HepG2 (cell line): Measurements from ENCODE around the gene DGUOK.

ENCODE experiments used
- CTCF ChIP-seq: sonication (generic); formaldehyde crosslinking; IDR thresholded peaks from 2 replicates; pipeline ENCODE4 v1.5.0; 2020; ENCODE audit warnings: mild to moderate bottlenecking, missing genetic modification reagents, moderate library complexity
- FOXJ3 ChIP-seq: sonication (generic); formaldehyde crosslinking; IDR thresholded peaks from 2 replicates; pipeline ENCODE4 v1.4.0; 2020; ENCODE audit warnings: missing genetic modification reagents, mild to moderate bottlenecking, borderline replicate concordance
- FOXK2 ChIP-seq: fragments of 450-650 bp; IDR thresholded peaks from 2 replicates; pipeline ENCODE4 v1.6.1; 2016
- FOXP4 ChIP-seq: sonication (generic); formaldehyde crosslinking; IDR thresholded peaks from 2 replicates; pipeline ENCODE4 v1.4.0; 2020; ENCODE audit warnings: missing genetic modification reagents
- GATAD1 ChIP-seq: IDR thresholded peaks from 2 replicates; pipeline ENCODE4 v1.6.1; 2016; ENCODE audit warnings: missing genetic modification reagents, missing compliant biosample characterization
- PHF21A ChIP-seq: sonication (generic); formaldehyde crosslinking; IDR thresholded peaks from 2 replicates; pipeline ENCODE4 v1.5.0; 2020; ENCODE audit warnings: mild to moderate bottlenecking, missing genetic modification reagents
- RBM39 ChIP-seq: fragments of 200-400 bp; formaldehyde crosslinking; IDR thresholded peaks from one replicate; pipeline ENCODE4 v1.6.1; 2018; ENCODE audit warnings: antibody characterized with exemption, mild to moderate bottlenecking, low read depth, low read length; ENCODE audit not compliant: poor library complexity, severe bottlenecking
- TF ChIP-seq, protein P1 (sequence below): sonication (generic); formaldehyde crosslinking; IDR thresholded peaks from 2 replicates; pipeline ENCODE4 v1.5.0; 2020; ENCODE audit warnings: missing genetic modification reagents
- TF ChIP-seq, protein P2 (sequence below): sonication (generic); formaldehyde crosslinking; conservative IDR thresholded peaks from 2 replicates; pipeline ENCODE4 v1.4.0; 2020; ENCODE audit warnings: missing genetic modification reagents

DNA sequence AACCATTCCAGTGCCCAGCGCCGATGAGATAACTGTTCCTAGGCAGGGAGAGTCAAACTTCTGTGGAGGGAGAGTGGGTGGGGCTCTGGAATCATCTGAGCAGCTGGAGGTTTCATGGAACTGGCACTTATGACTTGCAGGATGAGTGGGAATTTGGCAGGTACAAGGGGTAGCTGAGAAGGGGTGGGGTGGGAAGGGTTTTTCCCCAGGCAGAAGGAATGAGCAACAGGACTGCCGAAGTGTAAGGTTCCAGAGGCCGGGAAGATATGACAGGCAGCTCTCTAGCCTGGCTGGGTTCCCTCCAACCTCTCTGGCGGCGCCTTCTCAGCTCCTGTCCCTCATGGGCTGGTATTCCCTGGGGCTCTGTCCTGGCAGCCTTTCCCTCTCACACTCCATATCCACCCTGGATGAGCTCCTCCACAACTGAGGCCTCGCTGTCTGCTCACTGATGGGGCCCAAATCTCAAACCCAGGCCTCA, 55.5 kb downstream of the DGUOK start:
- TF ChIP-seq FOXK2 (no peak), GATAD1 (CRISPR knock-in tag) (no peak), RBM39 (no peak), FOXP4 (CRISPR knock-in tag) (no peak), FOXJ3 (CRISPR knock-in tag) (no peak), PHF21A (no peak), CTCF (no peak)
- TF ChIP-seq, protein P1, sequence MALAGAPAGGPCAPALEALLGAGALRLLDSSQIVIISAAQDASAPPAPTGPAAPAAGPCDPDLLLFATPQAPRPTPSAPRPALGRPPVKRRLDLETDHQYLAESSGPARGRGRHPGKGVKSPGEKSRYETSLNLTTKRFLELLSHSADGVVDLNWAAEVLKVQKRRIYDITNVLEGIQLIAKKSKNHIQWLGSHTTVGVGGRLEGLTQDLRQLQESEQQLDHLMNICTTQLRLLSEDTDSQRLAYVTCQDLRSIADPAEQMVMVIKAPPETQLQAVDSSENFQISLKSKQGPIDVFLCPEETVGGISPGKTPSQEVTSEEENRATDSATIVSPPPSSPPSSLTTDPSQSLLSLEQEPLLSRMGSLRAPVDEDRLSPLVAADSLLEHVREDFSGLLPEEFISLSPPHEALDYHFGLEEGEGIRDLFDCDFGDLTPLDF: no peak
- TF ChIP-seq, protein P2, sequence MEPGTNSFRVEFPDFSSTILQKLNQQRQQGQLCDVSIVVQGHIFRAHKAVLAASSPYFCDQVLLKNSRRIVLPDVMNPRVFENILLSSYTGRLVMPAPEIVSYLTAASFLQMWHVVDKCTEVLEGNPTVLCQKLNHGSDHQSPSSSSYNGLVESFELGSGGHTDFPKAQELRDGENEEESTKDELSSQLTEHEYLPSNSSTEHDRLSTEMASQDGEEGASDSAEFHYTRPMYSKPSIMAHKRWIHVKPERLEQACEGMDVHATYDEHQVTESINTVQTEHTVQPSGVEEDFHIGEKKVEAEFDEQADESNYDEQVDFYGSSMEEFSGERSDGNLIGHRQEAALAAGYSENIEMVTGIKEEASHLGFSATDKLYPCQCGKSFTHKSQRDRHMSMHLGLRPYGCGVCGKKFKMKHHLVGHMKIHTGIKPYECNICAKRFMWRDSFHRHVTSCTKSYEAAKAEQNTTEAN (CRISPR knock-in tag): no peak
